Kidney (tissue), 14 donors: Measurements from ENCODE around the gene ANKRD36C. TPM values are rescaled to one million over a fixed set of nuclear protein-coding genes. Genes with fewer than 3 reads are reported as not detected.
"Not testable (repeated sequence)": the region's sequence is repeated elsewhere in the genome, so short reads cannot be mapped to it uniquely, and the experiment has no call there.

Experiments used
- DNase-seq, 5 donors: peaks; one replicate each; pipeline ENCODE4 v3.0.0-alpha.2; 2013 to 2020
- FAIRE-seq: peaks from 2 replicates; lab custom pipeline; 2012; peaks lifted over from hg19 to GRCh38; lab: Jason Lieb, UNC
- H3K27ac ChIP-seq, 2 donors: one replicate each; pipeline ENCODE4 v1.7.0; 2013; ENCODE audit warnings: low read depth in 2 of 2, low read length in 2 of 2, inconsistent platforms in 1 of 2
- H3K27me3 ChIP-seq: one replicate; pipeline ENCODE4 v1.7.1; 2013; ENCODE audit warnings: low read length, inconsistent platforms; ENCODE audit not compliant: control insufficient read depth, insufficient read depth
- H3K36me3 ChIP-seq, 3 donors: one replicate each; pipeline versions ENCODE4 v1.7.0 to v1.7.1; 2013; ENCODE audit warnings: low read length in 3 of 3, control low read depth in 1 of 3, inconsistent platforms in 1 of 3; ENCODE audit not compliant: insufficient read depth in 3 of 3, control insufficient read depth in 2 of 3
- H3K4me1 ChIP-seq, 3 donors: one replicate each; pipeline versions ENCODE4 v1.7.0 to v1.7.1; 2013; ENCODE audit warnings: low read length in 3 of 3, inconsistent platforms in 1 of 3, low read depth in 1 of 3; ENCODE audit not compliant: control insufficient read depth in 2 of 3, insufficient read depth in 2 of 3
- H3K4me3 ChIP-seq, 3 donors: one replicate each; pipeline versions ENCODE4 v1.7.0 to v1.8.1; 2013; ENCODE audit warnings: low read length in 3 of 3, control low read depth in 1 of 3, inconsistent platforms in 1 of 3
- H3K9ac ChIP-seq, 3 donors: one replicate each; pipeline versions ENCODE4 v1.7.0 to v1.7.1; 2013; ENCODE audit warnings: low read length in 3 of 3, control low read depth in 1 of 3, inconsistent platforms in 1 of 3
- H3K9me3 ChIP-seq, 3 donors: one replicate each; pipeline versions ENCODE4 v1.7.0 to v1.7.1; 2013; ENCODE audit warnings: low read length in 3 of 3, control low read depth in 1 of 3, inconsistent platforms in 1 of 3; ENCODE audit not compliant: control insufficient read depth in 2 of 3, insufficient read depth in 1 of 3
- CTCF ChIP-seq: IDR thresholded peaks from 3 replicates; pipeline ENCODE4 v1.5.1; 2012; ENCODE audit warnings: mild to moderate bottlenecking, moderate library complexity, borderline replicate concordance; ENCODE audit not compliant: insufficient read depth; ENCODE audit errors: extremely low read depth
- intact Hi-C: fragments of 100-400 bp; cut with DNase I; formaldehyde crosslinking; loops from one replicate; pipeline ENCODE4 v1.11.1; 2022
- polyA plus RNA-seq: library from polyadenylated mRNA; stranded (reverse); fragments of 350-450 nt; fragmentation: Illumina TruSeq; extraction: RNeasy Lipid Tissue Mini Kit (QIAGEN cat#74804); gene quantifications from one replicate; pipeline ENCODE4 v1.2.3, GENCODE V29; 2014; ENCODE audit warnings: low read depth, low replicate concordance; ENCODE audit not compliant: insufficient read depth
- total RNA-seq: library from RNA; stranded (reverse); fragmentation: NEBNext Ultra II Directional; extraction: Animal tissue kit (Norgen Biotek cat#: 25700); gene quantifications from one replicate; pipeline ENCODE4 v1.2.1, GENCODE V29; 2021
- donor health status: control.
- donor health status: control.
- donor health status: control.
- donor health status: control.
- donor health status: control.
- donor health status: DM: yes; HTN: yes; CAD: no.
- donor health status: Normal renal cell carcinoma (clear cell type).

Gene ANKRD36C
- total and polyA plus RNA-seq, 2 donors from 2014 or later: 0.15 to 26.2 TPM

- peak; percentile 95 to 98 (median 97) for DNase-seq
- H3K27me3 ChIP-seq, H3K36me3 ChIP-seq, H3K4me1 ChIP-seq, intact Hi-C loops, FAIRE-seq, H3K9me3 ChIP-seq: not testable (repeated sequence)
- H3K27ac ChIP-seq: peak overlapping the region; percentile 28 to 51
- peak overlapping the region in 1 of 3 donors; percentile 58 for H3K9ac ChIP-seq
- peak; percentile 3 for TF ChIP-seq CTCF
- peak overlapping the region in 2 of 3 donors; percentile 36 to 49 for H3K4me3 ChIP-seq
These were observed 18.9 kb upstream of the ANKRD36C start for GRCh38 chr2:96010320-96011128.

- DNase-seq: peak; percentile 37 to 69 (median 58)
- H3K4me1 ChIP-seq, FAIRE-seq, H3K27me3 ChIP-seq, intact Hi-C loops, H3K9me3 ChIP-seq, H3K36me3 ChIP-seq: not testable (repeated sequence)
- H3K4me3 ChIP-seq: peak overlapping the region in 2 of 3 donors; percentile 36 to 49
- H3K9ac ChIP-seq: peak overlapping the region in 1 of 3 donors; percentile 58
- peak overlapping the region in 1 of 2 donors; percentile 51 for H3K27ac ChIP-seq
These were observed 18.2 kb upstream of the ANKRD36C start for GRCh38 chr2:96009833-96010232.

- FAIRE-seq, H3K9ac ChIP-seq, H3K27me3 ChIP-seq, H3K4me3 ChIP-seq, H3K4me1 ChIP-seq, DNase-seq, intact Hi-C loops, H3K36me3 ChIP-seq, H3K27ac ChIP-seq, H3K9me3 ChIP-seq: not testable (repeated sequence)
These were observed 16.4 kb upstream of the ANKRD36C start for GRCh38 chr2:96008051-96008450.

GRCh38 chr2:96006248-96006647 is 14.6 kb upstream of the ANKRD36C start:
- DNase-seq, H3K36me3 ChIP-seq, H3K9ac ChIP-seq, H3K27ac ChIP-seq, intact Hi-C loops, H3K9me3 ChIP-seq, H3K4me3 ChIP-seq, H3K4me1 ChIP-seq, H3K27me3 ChIP-seq, FAIRE-seq: not testable (repeated sequence)
